Activated CD4-positive, alpha-beta T cell treated with anti-CD3 and anti-CD28 coated beads, Interleukin-2, amount 50 U/mL, for 1 hour (primary cell): ENCODE measurements around the gene PCLO.
"Not testable (repeated sequence)": the region's sequence is repeated elsewhere in the genome, so short reads cannot be mapped to it uniquely, and the experiment has no call there.

Experiments
- DNase-seq: peaks from one replicate; pipeline ENCODE4 v3.0.0-alpha.2; 2020

Gene PCLO

DNA sequence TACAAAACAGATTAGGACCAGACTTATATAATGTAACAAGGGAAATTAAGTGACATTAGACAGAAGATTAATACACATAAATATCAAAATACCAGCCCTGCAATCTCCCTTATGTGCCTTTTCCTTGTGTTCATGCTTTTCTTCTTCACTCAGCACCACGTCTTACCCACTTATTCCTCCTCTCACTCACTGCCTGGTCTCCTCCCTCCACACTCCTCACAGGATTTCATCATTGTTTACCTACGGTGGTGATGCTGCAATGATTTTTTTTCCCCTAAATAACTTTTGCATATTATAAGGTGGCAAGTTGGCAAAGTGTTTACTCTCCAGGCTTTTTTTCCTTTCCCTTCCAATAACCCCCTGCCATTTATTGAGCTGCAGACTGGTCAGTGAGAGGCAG, 203.2 kb downstream of the PCLO start:
- DNase-seq, result no peak

DNA sequence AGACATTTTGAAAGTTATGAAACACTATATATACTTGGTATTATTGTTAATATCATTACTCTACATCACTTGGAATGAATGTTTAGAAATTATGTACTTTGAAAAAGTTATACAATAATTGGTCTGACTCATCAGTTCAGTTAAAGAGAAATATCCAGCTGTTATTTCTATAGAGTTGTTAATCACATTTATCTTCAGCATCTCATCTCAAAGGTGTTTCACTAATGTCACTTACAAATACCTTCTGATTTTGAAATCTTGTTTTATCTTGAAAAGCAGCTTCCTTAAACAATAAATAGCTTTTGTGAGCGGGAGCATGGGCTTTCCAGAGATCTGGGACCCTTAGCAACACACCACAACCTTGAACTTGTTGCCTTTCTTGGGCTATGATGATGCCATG, 205.2 kb downstream of the PCLO start:
- no peak for DNase-seq

DNA sequence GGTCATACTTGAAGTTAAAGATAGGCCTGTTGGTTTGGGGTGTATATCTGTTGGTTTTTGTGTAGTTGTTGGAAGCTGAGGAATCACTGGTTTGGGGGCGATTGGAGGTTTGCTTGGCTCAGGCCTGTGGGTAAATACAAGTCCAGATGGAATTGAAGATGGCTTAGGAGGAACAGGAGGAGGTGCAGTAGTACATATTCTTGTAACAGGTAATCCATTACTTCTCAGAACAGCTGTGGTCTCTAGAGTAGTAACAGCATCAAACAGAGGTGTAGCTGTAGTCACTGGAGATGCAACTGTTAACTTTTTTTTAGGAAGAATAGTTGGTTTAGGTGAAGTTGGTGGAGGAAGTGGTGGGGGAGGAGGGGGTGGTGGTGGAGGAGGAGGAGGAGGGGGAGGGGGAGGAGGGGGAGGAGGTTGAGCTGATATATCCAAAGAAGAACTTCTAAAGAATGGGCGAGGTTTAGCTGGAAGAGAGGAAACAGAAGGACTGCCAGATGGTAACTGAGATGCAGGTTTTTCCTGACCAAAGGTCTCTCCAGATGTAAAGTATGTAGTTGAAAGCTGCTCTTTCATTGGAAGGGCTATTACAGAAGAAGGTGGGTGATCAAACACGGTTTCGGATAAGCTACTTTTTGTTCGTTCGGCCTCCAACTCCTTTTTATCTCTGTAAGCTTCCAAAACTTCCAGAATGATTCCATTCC, 209.2 kb downstream of the PCLO start:
- no peak for DNase-seq

DNA sequence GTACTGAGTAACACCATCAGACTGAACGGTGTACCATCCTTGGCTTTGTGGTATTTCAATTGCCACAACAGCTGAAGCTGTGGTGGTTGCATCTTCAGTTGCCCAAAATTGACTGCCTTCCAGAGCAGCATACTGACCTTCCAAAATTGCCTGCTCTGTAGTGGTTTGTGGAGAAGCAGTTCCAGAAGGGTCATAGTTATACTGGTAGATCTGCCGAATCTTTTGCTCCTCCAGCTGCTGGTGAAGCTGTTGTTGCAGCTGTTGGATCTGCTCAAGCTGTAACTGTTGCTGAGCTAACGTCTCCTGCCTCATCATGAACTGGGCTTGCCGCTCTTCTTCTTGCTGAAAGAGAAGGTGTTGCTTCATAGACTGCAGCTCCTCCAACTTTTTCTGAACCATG, 212.2 kb downstream of the PCLO start:
- DNase-seq, result no peak

DNA sequence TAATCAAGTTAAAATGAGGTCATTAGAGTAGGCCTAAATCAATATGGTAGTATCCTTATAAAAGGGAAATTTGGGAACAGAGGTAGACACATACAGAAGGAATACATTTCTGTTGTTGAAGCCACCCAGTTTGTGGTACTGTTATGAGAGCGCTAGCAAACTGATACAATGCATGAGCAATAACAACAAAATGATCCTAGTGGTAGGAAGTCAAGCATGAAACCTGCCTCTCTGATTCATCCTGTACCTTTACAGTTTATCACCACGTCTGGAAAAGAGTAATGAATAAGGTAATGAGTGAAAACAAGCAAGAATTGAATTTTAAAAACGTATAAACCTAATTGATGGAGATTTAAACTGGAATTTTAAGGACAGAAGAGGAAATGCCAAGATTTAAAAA, 217.2 kb downstream of the PCLO start:
- no peak for DNase-seq

DNA sequence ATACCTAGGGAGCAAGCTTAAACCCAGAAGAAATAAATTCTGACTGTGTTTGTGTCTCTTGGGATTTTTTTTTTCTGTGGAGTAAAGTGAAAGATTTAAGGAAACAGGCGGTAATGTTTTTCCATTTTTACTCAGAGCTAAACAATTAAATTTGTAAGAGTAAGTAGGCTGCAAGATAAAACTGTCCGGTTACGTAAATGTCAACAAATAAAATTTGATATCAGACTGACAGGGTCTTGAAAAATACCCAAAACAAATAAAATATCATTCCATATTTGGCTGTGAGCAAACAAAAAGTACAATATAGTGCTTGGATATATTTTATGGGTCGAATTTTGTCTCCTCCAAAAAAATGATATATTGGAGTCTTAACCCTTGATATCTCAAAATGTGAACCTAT, 217.6 kb downstream of the PCLO start:
- no peak for DNase-seq

DNA sequence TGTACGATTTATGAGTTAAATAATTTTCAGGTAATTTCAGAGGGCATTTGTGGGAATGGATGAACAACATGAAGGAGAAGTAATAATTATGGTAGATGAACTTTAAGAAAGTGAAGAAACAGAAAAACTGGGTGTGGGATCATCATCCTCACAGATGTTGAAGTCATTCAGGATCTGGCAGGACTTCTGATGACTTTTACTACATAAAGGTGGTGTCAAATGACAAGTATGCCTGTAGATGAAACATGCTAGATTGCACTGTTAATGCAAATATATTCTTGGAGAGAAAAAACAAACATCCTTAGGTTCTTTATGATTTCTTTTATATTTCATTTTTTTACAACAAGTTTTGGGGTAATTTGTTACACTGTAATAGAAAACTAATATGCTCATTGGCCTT, 230.2 kb downstream of the PCLO start:
- no peak for DNase-seq

DNA sequence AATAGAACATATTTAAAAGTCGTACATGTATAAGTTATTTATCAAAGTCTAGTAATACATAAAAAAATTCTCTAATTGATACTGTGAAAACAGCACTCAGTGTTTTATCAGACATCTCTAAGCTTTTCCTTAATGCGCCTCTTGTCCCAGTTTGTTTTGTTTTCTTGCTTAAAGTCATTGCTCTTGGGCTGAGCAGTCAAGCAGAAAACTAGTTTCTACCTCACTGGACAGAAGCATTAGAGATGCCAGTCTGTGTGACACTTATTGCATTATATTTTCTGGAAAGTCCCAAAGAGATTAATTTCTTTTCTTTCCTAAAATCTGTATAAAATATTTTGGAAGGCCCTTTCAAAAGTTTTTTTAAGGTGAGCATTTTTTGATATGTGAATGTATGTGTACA, 236.2 kb downstream of the PCLO start:
- DNase-seq, result no peak

DNA sequence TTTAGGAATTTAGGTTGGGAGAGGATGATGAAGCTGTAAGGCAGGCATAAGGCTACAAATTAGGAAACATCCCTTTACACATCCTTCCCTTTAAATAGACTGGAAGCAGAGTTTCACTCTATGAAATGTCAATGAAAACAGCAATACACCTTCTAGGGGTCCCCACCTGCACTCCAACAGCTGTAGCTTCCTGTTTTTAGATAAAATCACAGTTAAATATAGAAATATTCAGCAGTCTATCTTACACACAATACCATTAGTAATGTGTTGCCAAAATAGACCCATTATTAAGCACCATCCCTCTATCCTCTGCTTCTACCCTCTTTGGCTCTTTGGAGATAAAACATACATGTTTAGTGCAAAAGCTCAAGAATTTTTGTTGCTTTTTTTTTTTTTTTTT, 237.4 kb downstream of the PCLO start:
- DNase-seq, result no peak

DNA sequence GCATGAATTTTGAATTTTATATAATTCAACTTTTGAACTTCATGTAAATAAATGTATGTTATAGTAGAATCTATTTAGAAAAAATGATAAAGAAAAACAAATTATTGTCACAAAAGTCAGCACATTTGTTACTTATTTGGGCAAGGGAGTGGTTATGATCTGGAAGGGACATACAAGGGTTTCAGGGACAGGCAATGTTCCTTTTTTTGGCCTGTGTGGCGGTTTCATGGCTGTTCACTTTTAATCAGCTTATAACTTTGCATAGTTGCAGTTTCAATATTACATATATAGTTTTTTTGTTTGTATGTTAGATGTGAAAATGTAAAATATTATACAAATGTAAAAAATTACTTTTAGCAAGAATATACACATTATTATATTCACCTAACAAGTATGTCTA, 256.2 kb downstream of the PCLO start:
- DNase-seq, result no peak

DNA sequence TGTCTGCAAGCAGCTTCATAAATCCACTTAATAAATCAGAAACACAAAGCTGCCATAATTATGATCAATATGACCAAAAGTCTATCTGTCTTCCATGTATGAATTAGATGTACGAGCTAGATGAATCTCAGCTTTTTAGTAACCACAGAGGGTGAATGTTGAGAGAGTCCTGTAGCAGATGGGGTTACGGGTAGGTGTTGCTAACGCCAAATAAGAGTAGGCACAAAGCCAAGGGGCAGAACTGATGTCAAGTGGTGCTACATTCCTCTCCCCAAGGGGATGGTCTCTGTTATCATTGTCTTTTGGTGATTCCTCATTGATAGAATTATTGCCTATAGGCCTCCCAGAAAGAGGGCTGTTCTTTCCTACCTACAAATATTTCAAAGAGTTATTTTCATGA, 257.8 kb downstream of the PCLO start:
- DNase-seq, result no peak

DNA sequence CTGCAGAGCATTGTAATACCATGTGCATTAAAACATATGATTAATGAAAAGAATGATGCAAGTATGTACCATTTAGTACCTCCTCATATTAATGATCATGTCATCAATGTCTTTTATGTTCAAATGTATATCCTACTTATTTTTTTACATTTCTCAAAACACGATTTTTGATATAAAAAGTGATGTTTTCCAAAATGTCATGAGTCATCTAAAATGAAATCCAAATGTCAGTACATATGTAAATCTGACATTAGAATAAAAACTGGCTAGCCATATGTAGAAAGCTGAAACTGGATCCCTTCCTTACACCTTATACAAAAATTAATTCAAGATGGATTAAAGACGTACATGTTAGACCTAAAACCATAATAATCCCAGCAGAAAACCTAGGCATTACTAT, 261.6 kb downstream of the PCLO start:
- not testable (repeated sequence) for DNase-seq

DNA sequence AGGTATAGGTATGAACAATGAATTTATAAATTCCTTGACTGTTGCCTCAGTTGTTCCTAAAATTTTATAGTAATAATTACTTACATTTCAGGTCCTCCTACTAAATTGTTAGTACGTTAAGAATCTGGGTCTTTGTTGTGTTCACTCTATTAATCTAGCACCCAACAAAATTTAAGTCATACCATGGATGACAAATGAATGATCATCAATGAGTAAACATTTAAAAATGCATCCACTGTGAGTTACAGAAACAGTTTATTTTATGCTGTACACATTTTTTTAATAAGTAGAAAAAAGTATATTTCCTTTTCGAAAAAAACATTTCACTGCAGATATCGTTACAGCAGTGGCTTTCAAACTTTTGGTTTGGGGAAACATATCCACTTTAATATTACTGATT, 265.2 kb downstream of the PCLO start:
- DNase-seq, result no peak

DNA sequence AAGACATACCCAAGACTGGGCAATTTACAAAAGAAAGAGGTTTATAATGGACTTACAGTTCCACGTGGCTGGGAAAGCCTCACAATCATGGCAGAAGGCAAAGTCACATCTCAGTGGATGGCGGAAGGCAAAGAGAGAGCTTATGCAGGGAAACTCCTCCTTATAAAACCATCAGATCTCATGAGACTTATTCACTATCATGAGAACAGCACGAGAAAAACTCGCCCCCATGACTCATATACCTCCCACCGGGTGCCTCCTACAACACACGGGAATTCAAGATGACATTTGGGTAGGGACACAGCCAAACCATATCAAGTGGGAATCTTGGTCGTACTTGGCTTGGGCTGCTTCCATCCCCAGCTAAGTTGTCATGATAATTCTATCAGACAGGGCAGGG, 268.3 kb downstream of the PCLO start:
- not testable (repeated sequence) for DNase-seq

DNA sequence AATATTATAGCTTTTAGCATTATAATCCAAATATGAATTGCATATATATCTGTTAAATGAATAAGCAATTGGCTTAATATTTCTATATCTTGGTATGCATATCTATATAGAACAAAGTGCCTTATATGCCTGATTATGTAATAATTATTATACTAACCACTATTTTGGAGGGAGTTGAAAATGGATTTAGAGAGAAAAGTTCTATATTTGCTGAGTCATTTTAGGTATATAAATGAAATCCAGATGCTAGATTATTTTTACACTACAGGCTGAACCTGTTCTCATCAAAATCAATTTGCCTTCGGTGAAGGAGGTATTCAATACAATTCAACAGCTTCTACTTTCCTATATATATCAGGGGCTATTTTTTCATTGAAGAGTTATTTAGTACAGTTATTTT, 276.4 kb downstream of the PCLO start:
- no peak for DNase-seq

DNA sequence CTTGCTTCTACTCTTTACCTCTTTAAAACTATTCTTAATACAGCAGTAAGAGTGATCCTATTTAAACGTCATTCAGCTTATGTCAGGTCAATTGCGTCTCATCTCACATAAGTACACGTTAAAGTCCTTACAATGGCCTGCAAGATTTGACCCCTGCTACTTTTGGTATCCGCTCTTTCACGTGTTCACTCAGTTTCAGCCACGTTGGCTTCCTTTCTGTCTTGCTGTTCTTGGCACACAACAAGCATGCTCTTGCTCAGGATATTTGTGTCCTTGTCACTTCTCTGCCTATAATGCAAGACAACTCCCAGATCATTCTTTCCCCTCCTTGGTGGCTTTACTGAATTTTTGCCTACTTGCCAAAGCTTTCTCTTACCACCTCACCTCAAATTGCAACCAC, 296.8 kb downstream of the PCLO start:
- no peak for DNase-seq

DNA sequence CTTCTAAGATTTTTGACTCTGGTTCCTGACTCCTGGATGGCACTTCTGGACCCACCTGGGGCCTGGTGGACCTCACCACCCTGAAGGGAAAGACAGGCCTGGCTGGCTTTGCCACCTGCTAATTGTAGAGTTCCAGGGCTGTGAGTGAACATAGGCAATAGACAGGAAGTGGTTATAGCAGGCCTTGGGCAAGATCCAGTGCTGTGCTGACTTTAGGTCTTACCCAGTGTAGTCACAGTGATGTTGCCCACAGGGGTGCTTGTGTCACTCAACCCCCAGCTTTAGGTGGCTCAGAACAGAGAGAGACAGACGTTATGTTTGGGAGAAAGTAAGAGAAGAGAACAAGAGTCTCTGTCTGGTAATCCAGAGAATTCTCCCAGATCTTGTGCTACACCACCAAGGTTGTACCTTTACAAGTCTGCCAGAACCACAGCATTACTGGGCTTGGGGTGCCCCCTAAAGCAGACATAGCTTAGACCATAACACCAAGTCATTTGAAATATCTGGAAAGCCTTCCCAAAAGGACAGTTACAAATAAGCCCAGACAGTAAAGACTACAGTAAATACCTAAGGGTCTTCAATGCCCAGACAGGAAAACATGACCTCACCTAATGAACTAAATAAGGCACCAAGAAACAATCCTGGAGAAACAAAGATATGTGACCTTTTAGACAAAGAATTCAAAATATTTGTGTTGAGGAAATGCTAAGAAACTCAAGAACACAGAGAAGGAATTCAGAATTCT, 303.4 kb downstream of the PCLO start:
- DNase-seq, result no peak

DNA sequence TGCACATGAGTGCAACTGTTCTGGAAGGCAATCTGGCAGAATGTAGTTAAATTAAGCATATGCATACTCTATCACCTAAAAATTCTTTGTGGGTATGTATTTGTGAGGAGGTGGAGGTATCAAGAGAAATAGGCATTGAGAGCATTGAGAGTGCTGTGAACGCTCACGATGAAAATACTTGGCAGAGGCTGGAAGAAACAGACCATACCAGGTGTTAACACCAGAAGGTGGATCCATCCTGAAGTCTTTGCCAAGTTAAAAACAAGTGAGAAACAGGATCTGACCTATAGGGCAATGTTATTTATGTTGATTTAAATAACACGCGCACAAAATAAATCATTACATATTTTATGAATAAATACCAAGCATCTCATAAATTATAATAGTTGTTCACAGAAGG, 311.6 kb downstream of the PCLO start:
- DNase-seq, result no peak

DNA sequence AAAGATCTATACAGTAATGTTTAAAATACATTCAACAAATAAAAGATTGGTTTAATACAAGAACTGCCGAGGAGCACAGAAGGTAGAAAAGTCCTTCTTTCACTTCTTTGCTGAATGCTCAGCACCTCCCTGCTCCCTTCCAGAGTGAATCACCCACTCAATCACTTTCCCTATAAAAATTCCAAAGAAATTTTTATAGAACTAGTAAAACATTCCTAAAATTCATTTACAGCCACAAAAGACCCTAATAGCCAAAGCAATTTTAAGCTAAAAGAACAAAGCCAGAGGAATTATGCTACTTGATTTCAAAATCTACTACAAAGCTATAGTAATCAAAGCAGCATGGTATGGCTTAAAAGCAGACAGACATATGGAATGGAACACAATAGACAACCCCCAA, 320.9 kb downstream of the PCLO start:
- DNase-seq, result no peak

DNA sequence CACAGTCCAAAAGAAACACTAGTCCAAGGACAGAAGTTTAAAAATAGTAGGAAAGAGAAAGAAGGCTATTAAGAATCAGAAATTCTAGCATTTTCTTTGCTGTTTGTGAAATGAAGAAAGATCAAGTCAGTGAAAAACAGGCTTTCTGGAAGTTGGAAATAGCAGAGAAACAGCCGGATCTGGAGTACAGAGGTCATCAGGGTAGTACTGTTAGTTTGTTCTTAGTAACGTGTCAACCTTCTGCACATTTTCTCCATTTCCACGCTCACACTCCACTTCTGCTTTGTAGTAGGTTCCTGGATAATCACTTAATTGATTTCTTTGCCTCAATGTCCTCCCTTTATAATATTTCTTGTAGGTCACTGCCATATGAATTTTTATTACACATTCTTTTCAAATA, 322.6 kb downstream of the PCLO start:
- DNase-seq, result no peak

DNA sequence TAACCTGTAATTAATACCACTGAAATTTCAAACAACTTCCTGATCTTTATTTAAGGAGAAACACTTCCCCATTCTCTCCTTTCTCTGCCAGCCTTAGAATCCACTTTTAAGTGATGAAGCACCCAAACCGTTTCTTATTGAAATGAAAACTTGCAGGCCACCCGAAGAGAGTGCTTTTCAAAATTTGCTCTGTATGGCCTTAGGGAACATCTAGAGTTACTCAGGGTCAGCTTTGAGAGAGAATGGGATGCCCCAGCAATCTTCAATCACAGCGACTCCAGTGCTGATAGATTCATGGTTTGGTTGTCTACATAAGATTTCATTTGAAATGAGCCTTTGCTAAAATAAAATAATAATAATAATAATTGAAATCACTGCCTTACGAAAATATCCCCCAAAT, 323.1 kb downstream of the PCLO start:
- DNase-seq, result no peak

DNA sequence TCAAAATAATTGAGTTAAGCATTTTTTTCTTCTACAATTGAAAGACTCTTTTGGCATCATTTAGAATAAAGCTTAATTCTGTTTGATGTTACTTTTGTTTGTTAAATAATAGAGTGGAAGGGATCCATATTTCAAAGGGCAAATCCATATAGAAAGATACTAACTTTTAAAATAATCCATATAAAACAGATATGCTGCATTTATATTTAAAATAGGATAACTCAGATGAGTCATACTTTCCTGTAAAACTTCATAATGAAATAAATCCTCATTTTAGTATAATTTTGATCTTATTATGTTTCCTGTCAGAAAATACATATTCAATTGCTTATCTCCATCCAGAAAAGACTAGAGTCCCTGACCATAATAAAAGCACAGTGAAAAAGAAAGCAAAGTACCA, 323.6 kb downstream of the PCLO start:
- no peak for DNase-seq

DNA sequence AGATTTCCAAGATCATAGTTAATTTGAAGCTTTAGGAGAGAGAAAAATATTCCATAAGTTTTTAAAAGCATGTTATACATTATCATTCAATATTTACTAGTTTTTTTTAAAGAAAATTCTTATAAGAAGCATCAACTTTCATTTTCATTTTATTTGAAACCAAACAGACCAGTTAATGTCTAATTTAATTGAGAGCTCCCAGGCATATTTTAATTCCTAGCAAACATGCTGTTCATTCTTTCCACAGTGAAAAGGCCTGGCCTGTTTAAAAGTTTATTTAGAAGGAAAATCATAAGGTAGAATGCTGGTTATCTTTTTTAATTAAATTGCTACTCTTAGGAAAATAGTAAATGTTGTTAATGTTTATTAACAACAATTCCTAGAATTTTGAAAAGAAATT, 324.4 kb downstream of the PCLO start:
- DNase-seq, result no peak

DNA sequence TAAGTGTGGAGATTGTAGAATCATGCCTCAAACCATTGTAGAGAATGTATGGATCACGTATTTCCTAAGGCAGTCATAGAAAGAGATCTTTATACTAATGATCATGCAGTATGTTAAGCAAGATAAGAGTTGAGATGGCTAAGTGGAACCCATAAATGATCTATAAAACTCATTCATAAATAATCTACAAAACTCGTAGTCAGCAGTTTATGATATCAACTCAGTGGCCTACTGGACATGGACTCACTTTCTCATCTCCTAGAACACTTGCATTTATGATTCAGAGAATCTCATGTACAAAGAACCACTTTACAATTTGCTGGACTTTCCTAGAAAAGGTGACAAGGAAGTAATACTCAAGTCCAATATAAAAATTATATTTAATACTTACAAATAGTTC, 339.6 kb downstream of the PCLO start:
- DNase-seq, result no peak

DNA sequence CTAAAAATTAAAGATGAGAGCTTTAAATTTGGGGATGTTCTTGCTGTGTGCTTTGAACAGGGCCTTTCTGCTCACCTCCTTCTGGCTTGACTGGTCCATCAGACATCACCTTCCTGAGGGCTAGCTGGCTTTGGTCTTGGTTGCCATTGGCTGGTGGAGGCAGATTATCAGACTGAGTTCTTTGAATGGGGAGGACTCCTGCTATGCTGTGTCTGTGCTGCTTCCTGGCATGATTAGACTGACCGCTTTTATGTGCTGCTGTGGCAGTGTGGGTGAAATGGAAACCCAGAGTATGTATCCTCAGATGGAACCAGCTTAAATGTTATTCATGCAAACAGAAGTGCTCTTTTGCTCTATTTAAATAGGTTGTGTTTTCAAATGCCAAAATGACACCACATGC, 341.6 kb downstream of the PCLO start:
- no peak for DNase-seq
